ENCODE results near the gene PARD3.

DNA sequence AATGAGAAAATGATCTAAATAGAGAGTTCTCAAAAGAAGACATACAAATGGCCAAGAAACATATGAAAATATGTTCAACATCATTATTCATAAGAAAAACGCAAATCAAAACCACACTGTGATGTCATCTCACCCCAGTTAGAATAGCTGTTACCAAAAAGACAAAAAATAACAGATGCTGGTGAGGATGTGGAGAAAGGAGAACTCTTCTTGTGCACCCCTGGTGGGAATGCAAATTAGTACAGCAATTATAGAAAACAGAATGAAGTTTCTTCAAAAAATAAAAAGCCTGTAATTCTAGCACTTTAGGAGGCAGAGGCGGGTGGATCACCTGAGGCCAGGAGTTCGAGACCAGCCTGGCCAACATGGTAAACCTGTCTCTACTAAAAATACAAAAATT is 199.3 kb downstream of the PARD3 start:
- TF ChIP-seq, protein P1, sequence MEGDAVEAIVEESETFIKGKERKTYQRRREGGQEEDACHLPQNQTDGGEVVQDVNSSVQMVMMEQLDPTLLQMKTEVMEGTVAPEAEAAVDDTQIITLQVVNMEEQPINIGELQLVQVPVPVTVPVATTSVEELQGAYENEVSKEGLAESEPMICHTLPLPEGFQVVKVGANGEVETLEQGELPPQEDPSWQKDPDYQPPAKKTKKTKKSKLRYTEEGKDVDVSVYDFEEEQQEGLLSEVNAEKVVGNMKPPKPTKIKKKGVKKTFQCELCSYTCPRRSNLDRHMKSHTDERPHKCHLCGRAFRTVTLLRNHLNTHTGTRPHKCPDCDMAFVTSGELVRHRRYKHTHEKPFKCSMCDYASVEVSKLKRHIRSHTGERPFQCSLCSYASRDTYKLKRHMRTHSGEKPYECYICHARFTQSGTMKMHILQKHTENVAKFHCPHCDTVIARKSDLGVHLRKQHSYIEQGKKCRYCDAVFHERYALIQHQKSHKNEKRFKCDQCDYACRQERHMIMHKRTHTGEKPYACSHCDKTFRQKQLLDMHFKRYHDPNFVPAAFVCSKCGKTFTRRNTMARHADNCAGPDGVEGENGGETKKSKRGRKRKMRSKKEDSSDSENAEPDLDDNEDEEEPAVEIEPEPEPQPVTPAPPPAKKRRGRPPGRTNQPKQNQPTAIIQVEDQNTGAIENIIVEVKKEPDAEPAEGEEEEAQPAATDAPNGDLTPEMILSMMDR (IDR thresholded peaks at IDR 0.05): no peak
- no peak for TF ChIP-seq EZH2 (IDR thresholded peaks at IDR 0.05)
- TF ChIP-seq EZH2phosphoT487 (IDR thresholded peaks at IDR 0.05): no peak

Measured in neural progenitor cell (in vitro differentiated cells).